ENCODE measurements around the gene KLK14.

KLK14 gene

GRCh38 chr19:51108066-51108804, 25.5 kb upstream of the KLK14 start, which contains the start of gene CTU1:
TSS of gene CTU1 (minus strand) at chr19:51108409. CDS start at chr19:51104569, 3,840 bp downstream.
- peak; percentile 100 for DNase-seq

GRCh38 chr19:51107406-51108065, 24.8 kb upstream of the KLK14 start:
- no peak for DNase-seq

- no peak for DNase-seq
Observed at GRCh38 chr19:51103926-51104341, 21.2 kb upstream of the KLK14 start.

GRCh38 chr19:51102991-51103390, 20.3 kb upstream of the KLK14 start:
- DNase-seq, result no peak

- DNase-seq, result no peak
Observed at GRCh38 chr19:51101171-51101865, 18.6 kb upstream of the KLK14 start.

- DNase-seq, result no peak
Observed at GRCh38 chr19:51100601-51101000, 17.9 kb upstream of the KLK14 start.

GRCh38 chr19:51099047-51099382, 16.3 kb upstream of the KLK14 start:
- DNase-seq, result no peak

GRCh38 chr19:51098365-51099046, 15.8 kb upstream of the KLK14 start:
- DNase-seq, result peak; percentile 50 to 61

- no peak for DNase-seq
Observed at GRCh38 chr19:51097796-51098195, 15.1 kb upstream of the KLK14 start.

GRCh38 chr19:51097166-51097738, 14.6 kb upstream of the KLK14 start:
- DNase-seq, result peak; percentile 24 to 40

GRCh38 chr19:51096473-51097165, 13.9 kb upstream of the KLK14 start:
- DNase-seq, result peak in 1 of 2 donors; percentile 16

GRCh38 chr19:51094696-51095279, 12.1 kb upstream of the KLK14 start:
- peak in 1 of 2 donors; percentile 45 for DNase-seq

- no peak for DNase-seq
Observed at GRCh38 chr19:51093510-51094345, 11.0 kb upstream of the KLK14 start.

- DNase-seq, result no peak
Observed at GRCh38 chr19:51093101-51093500, 10.4 kb upstream of the KLK14 start.

GRCh38 chr19:51091895-51092873, 9.5 kb upstream of the KLK14 start:
- no peak for DNase-seq

- no peak for DNase-seq
Observed at GRCh38 chr19:51091126-51091525, 8.4 kb upstream of the KLK14 start.

GRCh38 chr19:51090471-51090870, 7.8 kb upstream of the KLK14 start:
- no peak for DNase-seq

- DNase-seq, result no peak
Observed at GRCh38 chr19:51089786-51090185, 7.1 kb upstream of the KLK14 start.

GRCh38 chr19:51086153-51086850, 3.6 kb upstream of the KLK14 start:
- no peak for DNase-seq
